DOHH2 (cell line): ENCODE results near the gene ADARB1.

Experiments used
- H3F3A ChIP-seq: fragments of 200-600 bp; sonication (generic), shearing (Covaris generic); 2 replicates; pipeline ENCODE4 v1.6.0; 2016; ENCODE audit warnings: antibody characterized with exemption, mild to moderate bottlenecking; ENCODE audit not compliant: control insufficient read depth, insufficient read depth
- H3K27ac ChIP-seq: fragments of 200-600 bp; sonication (generic); 2 replicates; pipeline ENCODE4 v1.5.1; 2014; ENCODE audit warnings: low read depth, mild to moderate bottlenecking, low read length, moderate library complexity
- H3K27me3 ChIP-seq: fragments of 200-600 bp; sonication (generic); 2 replicates; pipeline ENCODE4 v1.6.1; 2014; ENCODE audit warnings: mild to moderate bottlenecking, low read length, mixed read lengths; ENCODE audit not compliant: control insufficient read depth
- H3K36me3 ChIP-seq: fragments of 200-600 bp; sonication (generic); 2 replicates; pipeline ENCODE4 v1.6.1; 2014; ENCODE audit warnings: mild to moderate bottlenecking, low read length, moderate library complexity, mixed read lengths; ENCODE audit not compliant: control insufficient read depth
- H3K4me1 ChIP-seq: fragments of 200-600 bp; sonication (generic); 2 replicates; pipeline ENCODE4 v1.6.1; 2014; ENCODE audit warnings: mild to moderate bottlenecking, low read length, mixed read lengths; ENCODE audit not compliant: control insufficient read depth
- H3K4me2 ChIP-seq: fragments of 200-600 bp; sonication (generic); 2 replicates; pipeline ENCODE4 v1.6.0; 2014; ENCODE audit warnings: mild to moderate bottlenecking, low read length, moderate library complexity
- H3K4me3 ChIP-seq: fragments of 200-600 bp; sonication (generic); 2 replicates; pipeline ENCODE4 v1.5.1; 2014; ENCODE audit warnings: mild to moderate bottlenecking, low read length, mixed read lengths
- H3K79me2 ChIP-seq: fragments of 200-600 bp; sonication (generic); 2 replicates; pipeline ENCODE4 v1.6.1; 2014; ENCODE audit warnings: mild to moderate bottlenecking, low read length, mixed read lengths; ENCODE audit not compliant: control insufficient read depth
- H3K9me2 ChIP-seq: fragments of 200-600 bp; sonication (generic); replicated peaks from 2 replicates; pipeline ENCODE4 v1.6.1; 2014; ENCODE audit warnings: mild to moderate bottlenecking, low read length, mixed read lengths; ENCODE audit not compliant: control insufficient read depth
- H3K9me3 ChIP-seq: fragments of 200-600 bp; sonication (generic); 2 replicates; pipeline ENCODE4 v1.6.1; 2014; ENCODE audit warnings: antibody characterized with exemption, low read length, mixed read lengths; ENCODE audit not compliant: control insufficient read depth, insufficient read depth
- H4K20me1 ChIP-seq: fragments of 200-600 bp; sonication (generic); 2 replicates; pipeline ENCODE4 v1.6.0; 2014; ENCODE audit warnings: low read depth, mild to moderate bottlenecking, antibody characterized with exemption, low read length, moderate library complexity; ENCODE audit not compliant: control insufficient read depth, insufficient read depth
- EZH2phosphoT487 ChIP-seq: fragments of 200-600 bp; sonication (generic); IDR thresholded peaks from 2 replicates; pipeline ENCODE4 v1.6.1; 2017; ENCODE audit warnings: borderline replicate concordance, mild to moderate bottlenecking, antibody characterized with exemption, low read length, moderate library complexity, mixed read lengths
- TF ChIP-seq, protein P1 (sequence below): fragments of 200-600 bp; sonication (generic); IDR thresholded peaks from one replicate; pipeline ENCODE4 v1.5.1; 2014; ENCODE audit warnings: antibody characterized with exemption, mild to moderate bottlenecking, low read depth, low read length; ENCODE audit not compliant: poor library complexity, severe bottlenecking

The ADARB1 gene

DNA sequence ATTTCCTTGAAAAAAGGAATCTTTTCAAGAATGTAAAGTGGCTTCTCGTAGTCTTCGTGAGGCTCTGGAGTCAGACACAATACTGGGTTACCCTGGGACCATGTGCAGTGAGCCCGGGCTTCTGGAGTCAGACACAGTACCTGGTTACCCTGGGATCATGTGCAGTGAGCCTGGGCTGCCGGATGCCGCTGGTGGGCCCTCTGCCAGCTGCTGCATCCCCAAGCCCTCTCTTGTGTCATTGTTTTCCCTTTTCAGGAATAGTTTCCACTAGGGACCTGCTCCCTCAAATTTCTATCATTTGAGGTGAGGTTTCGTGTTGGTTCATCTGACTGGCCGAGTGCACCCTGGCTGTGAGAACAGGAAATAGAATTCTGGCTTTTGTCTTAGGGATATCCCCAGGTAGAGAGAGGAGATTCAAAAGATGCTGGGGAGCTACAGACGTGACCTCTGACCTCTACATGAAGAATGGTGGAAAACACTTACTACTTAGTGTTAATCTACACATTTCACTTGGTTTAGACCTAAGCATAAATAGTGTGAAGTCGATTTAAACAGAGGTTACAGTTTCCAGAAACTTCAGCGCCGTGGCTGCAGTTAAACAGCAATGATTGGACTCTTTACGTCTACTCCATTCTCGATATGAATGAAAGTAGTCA, 10.6 kb downstream of the ADARB1 start:
- H3K79me2 ChIP-seq: no peaks in the 10 kb centered on the region
- TF ChIP-seq, protein P1, sequence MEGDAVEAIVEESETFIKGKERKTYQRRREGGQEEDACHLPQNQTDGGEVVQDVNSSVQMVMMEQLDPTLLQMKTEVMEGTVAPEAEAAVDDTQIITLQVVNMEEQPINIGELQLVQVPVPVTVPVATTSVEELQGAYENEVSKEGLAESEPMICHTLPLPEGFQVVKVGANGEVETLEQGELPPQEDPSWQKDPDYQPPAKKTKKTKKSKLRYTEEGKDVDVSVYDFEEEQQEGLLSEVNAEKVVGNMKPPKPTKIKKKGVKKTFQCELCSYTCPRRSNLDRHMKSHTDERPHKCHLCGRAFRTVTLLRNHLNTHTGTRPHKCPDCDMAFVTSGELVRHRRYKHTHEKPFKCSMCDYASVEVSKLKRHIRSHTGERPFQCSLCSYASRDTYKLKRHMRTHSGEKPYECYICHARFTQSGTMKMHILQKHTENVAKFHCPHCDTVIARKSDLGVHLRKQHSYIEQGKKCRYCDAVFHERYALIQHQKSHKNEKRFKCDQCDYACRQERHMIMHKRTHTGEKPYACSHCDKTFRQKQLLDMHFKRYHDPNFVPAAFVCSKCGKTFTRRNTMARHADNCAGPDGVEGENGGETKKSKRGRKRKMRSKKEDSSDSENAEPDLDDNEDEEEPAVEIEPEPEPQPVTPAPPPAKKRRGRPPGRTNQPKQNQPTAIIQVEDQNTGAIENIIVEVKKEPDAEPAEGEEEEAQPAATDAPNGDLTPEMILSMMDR: no peak
- TF ChIP-seq EZH2phosphoT487: no peak
- no peaks in the 10 kb centered on the region for H3F3A ChIP-seq
- peaks cover 2% of the 10 kb centered on the region; the same call in 1 of the 2 replicates for H4K20me1 ChIP-seq
- H3K27me3 ChIP-seq: peaks cover 77% of the 10 kb centered on the region
- no peak overlapping the region for H3K4me3 ChIP-seq
- H3K36me3 ChIP-seq: no peaks in the 10 kb centered on the region
- H3K4me1 ChIP-seq: no peaks in the 10 kb centered on the region
- no peaks in the 10 kb centered on the region for H3K9me2 ChIP-seq
- no peak overlapping the region for H3K4me2 ChIP-seq
- H3K27ac ChIP-seq: no peak overlapping the region
- H3K9me3 ChIP-seq: no peaks in the 10 kb centered on the region

- Histone ChIP-seq H3F3A (no peaks in the 10 kb centered on the region), H3K79me2 (no peaks in the 10 kb centered on the region), H3K4me2 (no peak overlapping the region), H3K4me3 (no peak overlapping the region), H3K27me3 (peaks cover 81% of the 10 kb centered on the region), H4K20me1 (peaks cover 2% of the 10 kb centered on the region; the same call in 1 of the 2 replicates), H3K9me2 (no peaks in the 10 kb centered on the region), H3K27ac (no peak overlapping the region), H3K36me3 (no peaks in the 10 kb centered on the region), H3K9me3 (no peaks in the 10 kb centered on the region), H3K4me1 (no peaks in the 10 kb centered on the region)
- TF ChIP-seq, protein P1: no peak
Measured at GRCh38 chr21:45085700-45086099, 11.3 kb downstream of the ADARB1 start.

DNA sequence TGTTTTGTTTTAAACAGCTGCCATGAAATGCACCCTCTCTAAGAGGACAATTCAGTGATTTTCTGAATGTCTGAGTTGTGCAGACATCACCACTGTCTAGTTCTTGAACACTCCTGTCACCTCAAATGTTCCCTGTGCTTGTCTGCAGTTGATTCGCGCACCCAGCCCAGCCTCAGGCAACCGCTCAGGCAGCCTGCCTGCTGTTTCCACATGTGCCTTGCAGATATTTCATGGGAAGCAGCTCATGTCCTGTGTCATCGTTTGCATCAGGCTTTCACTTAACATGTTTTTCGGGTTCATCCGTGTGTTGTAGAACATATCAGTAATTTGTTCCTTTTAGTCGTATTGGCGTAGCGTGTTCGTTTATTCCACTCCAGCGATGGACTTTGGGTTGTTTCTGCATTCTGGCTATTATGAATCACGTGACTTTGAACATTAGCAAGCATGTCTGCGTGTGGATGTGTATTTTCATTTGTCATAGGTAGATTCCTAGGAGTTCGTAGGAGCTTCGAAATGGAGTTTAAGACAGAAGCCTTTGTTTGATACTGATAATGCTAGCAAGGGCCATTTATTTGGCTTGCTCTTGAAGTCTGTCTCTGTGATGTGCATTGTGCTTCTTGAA, 12.1 kb downstream of the ADARB1 start:
- no peak overlapping the region for H3K4me2 ChIP-seq
- TF ChIP-seq, protein P1: no peak
- TF ChIP-seq EZH2phosphoT487: no peak
- peaks cover 4% of the 10 kb centered on the region; the same call in 1 of the 2 replicates for H4K20me1 ChIP-seq
- H3K79me2 ChIP-seq: no peaks in the 10 kb centered on the region
- H3K36me3 ChIP-seq: no peaks in the 10 kb centered on the region
- no peaks in the 10 kb centered on the region for H3K9me2 ChIP-seq
- H3K4me3 ChIP-seq: no peak overlapping the region
- H3K4me1 ChIP-seq: peaks cover 4% of the 10 kb centered on the region
- no peak overlapping the region for H3K27ac ChIP-seq
- H3K9me3 ChIP-seq: no peaks in the 10 kb centered on the region
- peaks cover 83% of the 10 kb centered on the region for H3K27me3 ChIP-seq
- H3F3A ChIP-seq: no peaks in the 10 kb centered on the region
